HG02938 (cell line): Measurements from ENCODE around the gene SEMA4C.

ENCODE experiments used
- ATAC-seq: cut with Tn5 transposase; IDR thresholded peaks from one replicate; pipeline ENCODE4 v1.9.1; 2021; ENCODE audit warnings: mild to moderate bottlenecking, moderate library complexity; ENCODE audit not compliant: unreplicated experiment

Gene SEMA4C, protein sequence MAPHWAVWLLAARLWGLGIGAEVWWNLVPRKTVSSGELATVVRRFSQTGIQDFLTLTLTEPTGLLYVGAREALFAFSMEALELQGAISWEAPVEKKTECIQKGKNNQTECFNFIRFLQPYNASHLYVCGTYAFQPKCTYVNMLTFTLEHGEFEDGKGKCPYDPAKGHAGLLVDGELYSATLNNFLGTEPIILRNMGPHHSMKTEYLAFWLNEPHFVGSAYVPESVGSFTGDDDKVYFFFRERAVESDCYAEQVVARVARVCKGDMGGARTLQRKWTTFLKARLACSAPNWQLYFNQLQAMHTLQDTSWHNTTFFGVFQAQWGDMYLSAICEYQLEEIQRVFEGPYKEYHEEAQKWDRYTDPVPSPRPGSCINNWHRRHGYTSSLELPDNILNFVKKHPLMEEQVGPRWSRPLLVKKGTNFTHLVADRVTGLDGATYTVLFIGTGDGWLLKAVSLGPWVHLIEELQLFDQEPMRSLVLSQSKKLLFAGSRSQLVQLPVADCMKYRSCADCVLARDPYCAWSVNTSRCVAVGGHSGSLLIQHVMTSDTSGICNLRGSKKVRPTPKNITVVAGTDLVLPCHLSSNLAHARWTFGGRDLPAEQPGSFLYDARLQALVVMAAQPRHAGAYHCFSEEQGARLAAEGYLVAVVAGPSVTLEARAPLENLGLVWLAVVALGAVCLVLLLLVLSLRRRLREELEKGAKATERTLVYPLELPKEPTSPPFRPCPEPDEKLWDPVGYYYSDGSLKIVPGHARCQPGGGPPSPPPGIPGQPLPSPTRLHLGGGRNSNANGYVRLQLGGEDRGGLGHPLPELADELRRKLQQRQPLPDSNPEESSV

DNA sequence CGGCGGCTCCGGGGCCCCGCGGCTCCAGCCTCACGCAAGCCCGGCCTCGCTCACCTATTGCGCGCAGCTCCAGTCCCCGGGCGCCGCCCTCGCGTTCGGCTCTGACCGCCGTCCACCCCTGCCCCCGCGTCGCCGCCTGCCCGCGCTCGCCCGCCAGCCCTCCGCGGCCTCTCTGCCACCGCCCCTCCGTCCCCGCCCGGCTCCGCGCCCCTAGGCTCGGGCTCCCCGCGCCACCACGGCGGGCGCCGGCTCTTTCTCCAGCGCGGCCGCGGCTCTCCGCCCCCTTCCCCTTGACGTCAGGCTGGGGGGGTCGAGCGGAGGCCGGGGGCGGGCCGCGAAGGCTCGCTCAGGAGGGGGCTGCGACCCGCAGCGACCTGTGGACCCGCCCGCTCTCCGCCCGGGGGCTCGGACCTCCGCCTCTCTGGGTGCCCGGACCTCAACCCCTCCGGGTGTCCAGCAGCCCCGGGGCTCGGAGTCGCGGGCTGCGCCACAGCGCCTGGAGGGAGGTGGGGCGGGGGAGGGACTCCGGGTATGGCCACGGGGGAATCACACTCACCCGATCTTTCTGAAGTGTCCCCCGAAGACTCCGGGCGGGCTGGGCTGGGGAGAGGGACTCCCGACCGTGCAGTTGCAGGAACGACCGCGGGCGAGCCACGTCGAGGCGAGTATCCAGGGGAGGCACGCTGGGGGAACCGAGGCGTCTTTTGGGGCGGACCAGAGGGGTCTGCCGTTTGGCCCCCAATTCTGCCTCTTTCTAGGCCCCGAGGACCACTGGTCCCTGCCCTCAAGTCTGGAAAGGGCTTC lies at the start of gene SEMA4C:
TSS of gene SEMA4C (minus strand) at position 259 of the 804 bp plus-strand sequence. CDS start 2,194 bp downstream, outside the sequence.
- ATAC-seq: no peak

- no peak for ATAC-seq
Observed at GRCh38 chr2:96918754-96919550, 49.1 kb upstream of the SEMA4C start.

DNA sequence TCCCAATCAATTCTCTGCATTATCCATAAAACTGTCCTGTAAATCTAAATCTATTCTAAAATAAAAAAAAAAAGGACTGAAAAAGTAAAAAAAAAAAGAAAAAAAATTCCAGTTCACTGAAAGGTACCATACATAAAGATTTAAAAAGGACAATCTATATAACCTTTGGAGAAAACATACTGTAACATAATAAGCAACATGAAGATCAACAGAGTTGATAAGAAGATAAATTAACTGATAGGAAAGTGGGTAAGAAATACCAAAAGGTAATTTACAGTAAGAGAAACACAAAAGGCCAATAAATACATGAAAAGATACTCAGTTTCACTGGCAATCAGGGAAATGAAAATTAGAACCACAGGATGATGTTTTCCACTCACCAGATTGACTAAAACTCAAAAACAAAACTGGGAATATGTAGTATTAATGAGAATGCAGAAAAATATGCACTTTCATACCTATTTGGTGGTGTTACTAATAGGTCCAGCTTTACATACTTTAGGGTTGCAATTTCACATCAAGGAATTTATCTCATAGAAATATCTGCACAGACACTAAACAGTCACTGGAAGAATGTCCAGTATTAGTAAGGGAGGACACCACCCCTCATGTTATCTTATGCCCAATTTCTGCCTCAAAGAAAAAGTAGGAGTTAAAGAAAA lies 48.3 kb upstream of the SEMA4C start:
- ATAC-seq: no peak

DNA sequence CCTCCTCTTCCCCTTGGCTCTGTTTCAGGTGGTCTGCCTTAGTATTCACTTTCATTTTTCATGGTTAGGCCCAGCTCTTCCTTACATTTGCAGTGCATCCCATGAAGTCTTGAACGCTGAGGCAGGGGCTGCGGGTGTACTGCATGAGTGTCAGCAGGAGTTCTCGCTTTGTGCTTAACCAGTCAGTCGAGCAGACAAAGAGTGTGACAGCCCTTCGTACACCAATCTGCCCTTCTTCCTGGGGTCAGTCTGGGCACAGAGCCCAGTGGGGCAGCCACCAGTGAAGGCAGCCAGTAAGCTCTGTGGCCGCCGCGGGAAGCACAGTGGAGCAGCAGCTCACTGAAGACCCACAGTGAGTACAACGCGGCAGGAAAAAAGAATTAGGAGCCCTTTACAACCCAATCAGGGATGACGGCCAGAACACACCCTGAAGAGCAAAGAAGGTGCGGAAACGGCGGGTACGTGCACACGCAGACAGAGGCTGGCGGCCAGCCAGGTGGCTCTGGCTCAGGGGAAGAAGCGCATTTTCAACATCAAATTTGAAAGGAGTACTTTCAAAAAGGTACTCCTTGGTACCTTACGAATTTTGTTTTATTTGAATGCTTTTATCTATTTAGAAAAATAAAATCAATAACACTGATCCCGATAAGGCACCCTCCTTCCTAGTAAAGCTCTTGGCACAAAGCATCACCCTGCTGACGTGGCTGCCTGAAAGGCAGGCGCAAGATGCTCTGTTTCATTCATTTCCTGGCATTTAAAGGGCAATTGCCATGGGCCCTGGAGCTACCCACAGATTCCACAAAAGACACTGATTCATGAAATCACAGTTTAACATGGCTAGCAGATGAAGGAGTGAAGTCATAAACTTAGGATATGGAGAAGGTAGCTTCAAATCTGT lies 47.0 kb upstream of the SEMA4C start:
- no peak for ATAC-seq

DNA sequence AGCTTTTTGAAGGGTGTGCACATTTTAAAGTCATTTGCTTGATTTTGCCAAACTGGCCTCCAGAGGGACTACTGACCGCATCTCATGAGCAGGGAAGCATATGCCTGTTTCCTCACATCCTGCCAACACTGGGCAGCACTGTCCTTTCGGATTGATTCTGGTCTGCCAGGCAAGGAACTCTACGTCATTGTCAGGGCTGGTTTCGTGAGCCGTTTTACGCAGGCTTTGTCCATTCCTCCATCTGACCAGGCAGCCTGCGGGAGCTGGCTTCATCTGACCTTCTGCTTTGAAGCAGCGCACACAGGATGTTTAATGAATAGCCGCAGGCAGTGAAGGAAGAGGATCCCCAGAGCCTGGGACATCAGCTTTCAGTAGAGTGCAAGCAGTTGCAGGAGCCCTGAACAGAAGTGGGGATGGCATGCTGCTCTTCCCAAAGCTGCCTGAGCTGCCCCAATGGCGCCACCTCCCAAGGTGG lies 46.3 kb upstream of the SEMA4C start:
- no peak for ATAC-seq

GRCh38 chr2:96914332-96914731 lies 44.5 kb upstream of the SEMA4C start:
- no peak for ATAC-seq

- no peak for ATAC-seq
Observed at GRCh38 chr2:96913398-96914202, 43.7 kb upstream of the SEMA4C start.

DNA sequence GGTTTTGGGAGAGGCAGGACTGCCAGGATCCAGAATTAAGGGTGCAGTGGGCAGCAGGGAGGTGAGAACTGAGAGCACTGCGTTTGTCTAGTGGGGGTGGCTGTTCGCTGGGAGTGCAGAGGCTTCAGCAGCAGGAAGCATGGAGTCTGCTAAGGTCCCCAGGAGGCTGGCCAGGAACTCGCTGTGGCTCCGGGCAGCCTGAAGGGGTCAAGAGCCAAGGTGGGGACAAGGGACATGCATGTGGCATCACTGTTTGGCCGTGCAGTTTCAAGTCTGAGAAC lies 43.2 kb upstream of the SEMA4C start:
- no peak for ATAC-seq

DNA sequence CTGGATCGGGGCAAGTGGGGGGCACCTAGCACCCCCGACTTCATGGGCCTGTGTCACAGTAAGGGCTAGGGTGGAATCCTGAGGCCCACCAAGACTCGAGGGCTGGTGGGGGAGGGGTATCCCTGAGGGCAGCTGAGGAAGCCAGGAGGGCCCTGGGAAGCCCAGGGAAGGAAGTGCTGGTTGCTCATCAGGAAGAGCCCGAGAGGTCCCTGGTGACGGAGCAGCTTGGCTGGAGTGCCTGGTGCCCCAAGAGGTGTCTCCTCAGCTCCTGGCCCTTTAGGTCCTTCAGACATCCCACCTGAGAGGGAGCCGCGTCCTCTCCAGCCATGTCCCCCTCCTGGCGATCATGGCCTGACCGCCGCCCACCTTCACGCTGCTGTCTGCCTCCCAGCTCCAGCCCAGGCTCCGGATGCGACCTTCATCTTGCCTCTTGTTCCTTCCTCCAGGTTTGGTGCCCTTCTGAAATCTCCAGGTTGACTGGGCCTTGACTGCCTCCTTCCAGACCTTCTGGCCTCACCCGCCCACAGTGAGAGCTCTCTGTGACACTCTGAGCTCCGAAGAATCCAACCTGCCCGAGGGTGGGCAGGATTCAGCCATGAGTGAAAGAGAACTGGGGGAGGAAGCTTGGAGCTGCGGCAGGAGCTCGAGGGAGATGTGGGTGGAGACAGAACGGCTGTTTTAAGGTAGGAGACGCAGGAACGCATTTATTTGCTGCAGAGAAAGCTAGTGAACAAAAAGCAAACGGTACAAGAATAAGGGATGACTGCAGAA lies 42.7 kb upstream of the SEMA4C start:
- no peak for ATAC-seq

- ATAC-seq: no peak
Observed at GRCh38 chr2:96909611-96910021, 39.7 kb upstream of the SEMA4C start.

GRCh38 chr2:96907115-96908041 lies 37.5 kb upstream of the SEMA4C start:
- no peak for ATAC-seq

- no peak for ATAC-seq
Observed at GRCh38 chr2:96906729-96907114, 36.8 kb upstream of the SEMA4C start.

- no peak for ATAC-seq
Observed at GRCh38 chr2:96903815-96904214, 33.9 kb upstream of the SEMA4C start.

DNA sequence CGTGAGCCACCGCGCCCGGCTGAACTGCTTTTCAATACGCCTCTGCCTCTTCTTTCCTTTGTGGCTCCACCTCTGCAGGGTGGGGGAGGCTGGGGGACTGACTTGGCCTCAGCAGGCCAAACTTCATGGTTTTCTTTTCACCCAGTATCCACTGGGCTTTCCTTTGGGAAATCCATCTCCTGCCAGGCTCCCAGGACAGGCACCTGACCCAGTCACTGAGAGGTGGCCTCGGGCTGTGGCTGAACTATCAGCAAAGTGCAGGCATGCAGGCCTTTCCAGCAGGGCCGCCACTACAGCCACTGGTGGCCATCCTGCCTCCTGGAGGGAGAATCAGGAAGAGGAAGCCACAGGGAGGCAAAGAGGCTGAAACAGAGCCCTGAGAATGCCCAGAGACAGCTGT lies 33.4 kb upstream of the SEMA4C start:
- no peak for ATAC-seq

- no peak for ATAC-seq
Observed at GRCh38 chr2:96900237-96900636, 30.4 kb upstream of the SEMA4C start.

- no peak for ATAC-seq
Observed at GRCh38 chr2:96899413-96899741, 29.5 kb upstream of the SEMA4C start.
